Astrocyte (in vitro differentiated cells and primary cell): Measurements from ENCODE around the gene DDX41.

Experiments
- EZH2 ChIP-seq: IDR thresholded peaks from 2 replicates; pipeline ENCODE4 v1.6.1; 2012; ENCODE audit warnings: mild to moderate bottlenecking, low read length, inconsistent platforms; ENCODE audit not compliant: insufficient read depth
- TF ChIP-seq, protein P1 (sequence below): IDR thresholded peaks from 2 replicates; pipeline ENCODE4 v1.5.1; 2011; ENCODE audit warnings: low read depth, mild to moderate bottlenecking, inconsistent platforms, low read length, moderate library complexity; ENCODE audit not compliant: insufficient read depth

DNA sequence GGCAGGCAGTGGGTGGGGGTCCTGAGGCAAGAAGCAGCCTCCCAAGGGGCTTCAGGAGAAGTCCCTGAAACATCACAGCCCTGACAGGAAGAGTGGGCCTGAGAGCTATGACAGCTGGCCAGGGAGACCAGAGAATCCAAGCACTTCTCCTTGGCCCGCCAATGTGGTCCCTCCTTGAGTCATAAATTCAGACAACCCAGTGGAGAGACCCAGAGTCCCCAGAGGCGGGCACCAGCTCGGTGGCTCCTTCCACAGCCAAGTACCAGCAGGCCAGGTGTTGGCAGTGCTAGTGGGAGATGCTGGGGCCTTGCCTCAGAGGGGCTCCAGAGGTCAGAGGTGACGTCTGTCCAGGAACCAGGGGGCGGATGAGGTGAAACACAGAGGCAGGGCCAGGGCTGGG lies 5.6 kb downstream of the DDX41 start:
- TF ChIP-seq, protein P1, sequence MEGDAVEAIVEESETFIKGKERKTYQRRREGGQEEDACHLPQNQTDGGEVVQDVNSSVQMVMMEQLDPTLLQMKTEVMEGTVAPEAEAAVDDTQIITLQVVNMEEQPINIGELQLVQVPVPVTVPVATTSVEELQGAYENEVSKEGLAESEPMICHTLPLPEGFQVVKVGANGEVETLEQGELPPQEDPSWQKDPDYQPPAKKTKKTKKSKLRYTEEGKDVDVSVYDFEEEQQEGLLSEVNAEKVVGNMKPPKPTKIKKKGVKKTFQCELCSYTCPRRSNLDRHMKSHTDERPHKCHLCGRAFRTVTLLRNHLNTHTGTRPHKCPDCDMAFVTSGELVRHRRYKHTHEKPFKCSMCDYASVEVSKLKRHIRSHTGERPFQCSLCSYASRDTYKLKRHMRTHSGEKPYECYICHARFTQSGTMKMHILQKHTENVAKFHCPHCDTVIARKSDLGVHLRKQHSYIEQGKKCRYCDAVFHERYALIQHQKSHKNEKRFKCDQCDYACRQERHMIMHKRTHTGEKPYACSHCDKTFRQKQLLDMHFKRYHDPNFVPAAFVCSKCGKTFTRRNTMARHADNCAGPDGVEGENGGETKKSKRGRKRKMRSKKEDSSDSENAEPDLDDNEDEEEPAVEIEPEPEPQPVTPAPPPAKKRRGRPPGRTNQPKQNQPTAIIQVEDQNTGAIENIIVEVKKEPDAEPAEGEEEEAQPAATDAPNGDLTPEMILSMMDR, result no peak
- TF ChIP-seq EZH2, result no peak
